Psoas muscle (tissue), 8 donors: ENCODE results near the gene CD9. TPM values are rescaled to one million over a fixed set of nuclear protein-coding genes. Genes with fewer than 3 reads are reported as not detected.

Source experiments
- ATAC-seq, 4 donors: fragments of 200-7000 bp; cut with Tn5 transposase; one replicate each; pipeline ENCODE4 v1.9.1; 2020; ENCODE audit warnings: moderate library complexity in 3 of 4, mild to moderate bottlenecking in 2 of 4
- DNase-seq, 2 donors: peaks; one replicate each; pipeline ENCODE4 v3.0.0-alpha.2; 2020
- H3K27ac ChIP-seq: fragments of 200-600 bp; one replicate; pipeline ENCODE4 v1.8.0; 2022
- H3K27me3 ChIP-seq, 3 donors: fragments of 200-600 bp in 1 of 3; one replicate each; pipeline versions ENCODE4 v1.6.1 to v1.8.0; 2013 to 2022; ENCODE audit warnings: low read length in 2 of 3, mild to moderate bottlenecking in 2 of 3, moderate library complexity in 1 of 3; ENCODE audit not compliant: insufficient read depth in 3 of 3
- H3K36me3 ChIP-seq, 2 donors: fragments of 200-600 bp in 1 of 2; one replicate each; pipeline versions ENCODE4 v1.6.1 to v1.8.0; 2013 to 2022; ENCODE audit warnings: low read depth in 1 of 2, mild to moderate bottlenecking in 1 of 2, moderate library complexity in 1 of 2; ENCODE audit not compliant: insufficient read depth in 1 of 2
- H3K4me1 ChIP-seq: fragments of 200-600 bp; one replicate; pipeline ENCODE4 v1.8.0; 2022
- H3K4me3 ChIP-seq: fragments of 200-600 bp; one replicate; pipeline ENCODE4 v1.8.0; 2022; ENCODE audit warnings: mild to moderate bottlenecking
- H3K9me3 ChIP-seq: fragments of 200-600 bp; one replicate; pipeline ENCODE4 v1.8.0; 2022
- CTCF ChIP-seq: fragments of 200-600 bp; IDR thresholded peaks from one replicate; pipeline ENCODE4 v1.8.0; 2022; ENCODE audit warnings: antibody characterized with exemption
- WGBS, 3 donors: extraction: QIAGEN DNeasy Blood & Tissue Kit; methylation state at CpG; one replicate each; pipeline versions ENCODE4 v1.1.6 to v1.1.7; 2013; 5-methylcytosine and 5-hydroxymethylcytosine counted together
- intact Hi-C, 2 donors: fragments of 100-400 bp; cut with DNase I; formaldehyde crosslinking; loops; one replicate each; pipeline versions ENCODE4 v1.11.0 to v1.14.2; 2022
- polyA plus RNA-seq, 3 donors: library from polyadenylated mRNA; stranded (reverse); fragments of 200-250 nt; gene quantifications; one replicate each; pipeline ENCODE4 v1.2.3, GENCODE V29; 2013
- total RNA-seq, 4 donors: library from RNA; stranded (reverse); fragmentation: NEBNext Ultra II Directional in 2 of 4; extraction: Animal tissue kit (Norgen Biotek cat#: 25700) in 2 of 4; gene quantifications; one replicate each; pipeline versions ENCODE4 v1.2.1 to v1.2.4, GENCODE V29; 2021 to 2023
- donor health status: healthy with polysubstance abuse.
- donor health status: DM: no; HTN: no; CAD: no; lungs with moderate emphysema.
- donor health status: Bipolar disorder and iron deficiency.
- donor health status: healthy.
- donor health status: DM: yes; HTN: yes; CAD: no.
- donor health status: DM: no; HTN: no; CAD: no.
- donor health status: DM: no; HTN: no; CAD: no.
- donor health status: DM: yes; HTN: yes; CAD: no.

The CD9 gene
- total and polyA plus RNA-seq, 7 donors = 23.0 to 90.9 (median 37.4) TPM

GRCh38 chr12:6279631-6280030 is 79.4 kb downstream of the CD9 start:
- Histone ChIP-seq H3K4me1 (peaks cover 13% of the 10 kb centered on the region), H3K4me3 (no peak overlapping the region), H3K27me3 (no peaks in the 10 kb centered on the region), H3K27ac (no peak overlapping the region), H3K9me3 (no peaks in the 10 kb centered on the region), H3K36me3 (no peaks in the 10 kb centered on the region)
- WGBS, 3 donors = 83 to 90% (median 88%) methylated on average over 8 of the region's 8 CpGs
- ATAC-seq (no peak), DNase-seq (no peak)
- intact Hi-C loops = loop anchor here (1.0 to 5.0 kb wide), 5 partner anchors 47 to 292 kb away; no protein-coding TSS in a partner anchor
- no peak for TF ChIP-seq CTCF

- Histone ChIP-seq H3K27ac (no peak overlapping the region), H3K4me3 (no peak overlapping the region), H3K27me3 (no peaks in the 10 kb centered on the region), H3K9me3 (no peaks in the 10 kb centered on the region), H3K36me3 (no peaks in the 10 kb centered on the region), H3K4me1 (peaks cover 17% of the 10 kb centered on the region)
- ATAC-seq = peak; percentile 26 to 47 (median 38)
- intact Hi-C loops = loop anchor here (5.0 kb wide), 2 partner anchors 213 to 293 kb away; no protein-coding TSS in a partner anchor
- 58 to 91% (median 82%) methylated on average over 2 of the region's 2 CpGs for WGBS, 3 donors
- no peak for TF ChIP-seq CTCF
- DNase-seq = peak in 1 of 2 donors; percentile 37
These were observed 79.9 kb downstream of the CD9 start for GRCh38 chr12:6280053-6280469.

GRCh38 chr12:6280672-6281071 is 80.5 kb downstream of the CD9 start:
- Histone ChIP-seq H3K27me3 (no peaks in the 10 kb centered on the region), H3K4me3 (no peak overlapping the region), H3K36me3 (no peaks in the 10 kb centered on the region), H3K9me3 (no peaks in the 10 kb centered on the region), H3K27ac (no peak overlapping the region), H3K4me1 (peaks cover 19% of the 10 kb centered on the region)
- 92 to 97% (median 95%) methylated on average over 11 of the region's 11 CpGs for WGBS, 3 donors
- ATAC-seq = no peak
- no peak for TF ChIP-seq CTCF
- intact Hi-C loops = loop anchor here (5.0 kb wide), 2 partner anchors 213 to 293 kb away; no protein-coding TSS in a partner anchor
- no peak for DNase-seq

- intact Hi-C loops = loop anchor here (5.0 kb wide), 2 partner anchors 214 to 294 kb away; no protein-coding TSS in a partner anchor
- H3K4me1 ChIP-seq = peaks cover 19% of the 10 kb centered on the region
These were observed 81.0 kb downstream of the CD9 start for GRCh38 chr12:6281081-6281809.

More at GRCh38 chr12:6281081-6281809, 81.0 kb downstream of the CD9 start:
- ATAC-seq = no peak
- no peaks in the 10 kb centered on the region for H3K9me3 ChIP-seq
- no peak for TF ChIP-seq CTCF
- no peak overlapping the region for H3K27ac ChIP-seq
- WGBS, 3 donors = 92 to 96% (median 94%) methylated on average over 13 of the region's 13 CpGs
- no peaks in the 10 kb centered on the region for H3K36me3 ChIP-seq
- DNase-seq = no peak
- H3K27me3 ChIP-seq = no peaks in the 10 kb centered on the region
- no peak overlapping the region for H3K4me3 ChIP-seq
